ENCODE measurements around the gene SLC38A8. TPM values are rescaled to one million over a fixed set of nuclear protein-coding genes. Genes with fewer than 3 reads are reported as not detected.

The SLC38A8 gene
- total RNA-seq, 5 donors from 2014 or later (not counting 1 experiment from before 2014, with no cell fraction given) = not detected

DNA sequence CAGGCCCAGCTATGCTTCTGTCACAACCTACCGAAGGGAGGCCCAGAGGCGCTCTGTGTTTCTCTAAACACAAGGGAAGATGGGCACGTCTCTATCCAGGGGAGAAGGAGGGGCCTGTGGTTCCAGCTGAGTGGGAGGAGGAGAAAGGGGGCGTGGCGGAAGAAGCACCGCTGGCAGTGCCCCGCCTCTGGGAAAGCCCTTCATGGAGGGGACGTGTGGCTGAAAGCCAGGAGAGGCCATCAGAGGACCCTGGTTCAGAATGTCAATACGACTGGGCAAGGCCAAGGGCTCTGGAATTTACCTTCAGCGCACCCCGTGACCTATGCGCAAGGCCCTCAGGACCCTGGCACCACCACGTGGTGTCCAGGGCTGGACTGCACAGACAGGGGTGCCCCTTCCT lies 12.3 kb upstream of the SLC38A8 start:
- POLR2A ChIA-PET = no interaction called here
- Histone ChIP-seq H3K4me3 (ENCODE audit: control insufficient read depth in 1 of 2, extremely low read depth in 1 of 2, low read length in 1 of 2) (no peak overlapping the region), H3K27me3 (replicated peaks in 1 of 2; ENCODE audit: control insufficient read depth in 2 of 2, extremely low read depth in 1 of 2, insufficient read depth in 2 of 2, low read length in 1 of 2) (no peaks in the 10 kb centered on the region), H3K9me3 (no peaks in the 10 kb centered on the region), H3K36me3 (ENCODE audit: control insufficient read depth in 2 of 2, extremely low read depth in 1 of 2, insufficient read depth in 1 of 2, low read length in 1 of 2) (peaks cover 55 to 82% of the 10 kb centered on the region in 2 donors), H3K4me1 (ENCODE audit: control insufficient read depth in 1 of 2, extremely low read depth in 1 of 2, insufficient read depth in 2 of 2, low read length in 2 of 2) (no peaks in the 10 kb centered on the region), H3K27ac (ENCODE audit: low read length) (no peak overlapping the region)
- WGBS (ENCODE audit: insufficient coverage) = 95% methylated on average over 11 of the region's 13 CpGs
- H3K4me1 Mint-ChIP-seq = no peaks in the 10 kb centered on the region
- no peak overlapping the region for H3K27ac Mint-ChIP-seq
- H3K4me3 Mint-ChIP-seq = no peak overlapping the region
- CTCF ChIA-PET = interaction anchor here in 1 of 2 donors (0.6 kb wide), 1 partner anchor 155 kb away, joined by 3 read pairs; no protein-coding TSS in a partner anchor
- ATAC-seq (replicated peaks in 1 of 4) (no peak), DNase-seq (no peak)
- H3K36me3 Mint-ChIP-seq = peaks cover 74% of the 10 kb centered on the region
- no peaks in the 10 kb centered on the region for H3K9me3 Mint-ChIP-seq
- H3K27me3 Mint-ChIP-seq = no peaks in the 10 kb centered on the region

DNA sequence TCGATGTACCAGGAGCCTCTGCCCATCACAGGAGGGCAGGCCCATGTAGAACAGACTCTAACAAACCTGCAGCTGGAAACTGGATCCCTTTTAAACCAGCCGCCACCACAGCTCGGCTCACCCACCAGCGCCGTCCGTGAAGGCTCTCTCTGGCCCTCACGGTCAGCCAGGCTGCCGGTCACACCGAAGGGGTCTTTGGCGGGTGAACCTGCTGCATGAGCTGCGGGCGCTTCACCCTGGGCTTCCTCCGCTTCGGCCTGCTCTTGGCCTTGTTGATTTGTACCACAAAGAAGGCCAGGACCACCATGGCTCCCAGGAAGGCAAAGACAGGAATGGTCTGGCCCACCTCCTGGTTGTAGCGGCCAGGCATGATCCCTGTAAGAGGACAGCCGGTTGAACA lies 11.7 kb upstream of the SLC38A8 start:
- WGBS (ENCODE audit: insufficient coverage) = over 99% methylated on average over 16 of the region's 16 CpGs
- ChIA-PET POLR2A (no interaction called here), CTCF (no interaction called here)
- Mint-ChIP-seq H3K4me1 (no peaks in the 10 kb centered on the region), H3K4me3 (no peak overlapping the region), H3K27me3 (no peaks in the 10 kb centered on the region), H3K36me3 (peaks cover 68% of the 10 kb centered on the region), H3K27ac (no peak overlapping the region), H3K9me3 (no peaks in the 10 kb centered on the region)
- H3K4me3 ChIP-seq (ENCODE audit: control insufficient read depth in 1 of 2, extremely low read depth in 1 of 2, low read length in 1 of 2) = no peak overlapping the region
- no peaks in the 10 kb centered on the region for H3K4me1 ChIP-seq (ENCODE audit: control insufficient read depth in 1 of 2, extremely low read depth in 1 of 2, insufficient read depth in 2 of 2, low read length in 2 of 2)
- H3K27me3 ChIP-seq (replicated peaks in 1 of 2; ENCODE audit: control insufficient read depth in 2 of 2, extremely low read depth in 1 of 2, insufficient read depth in 2 of 2, low read length in 1 of 2) = no peaks in the 10 kb centered on the region
- no peak overlapping the region for H3K27ac ChIP-seq (ENCODE audit: low read length)
- no peaks in the 10 kb centered on the region for H3K9me3 ChIP-seq
- DNase-seq (no peak), ATAC-seq (replicated peaks in 1 of 4) (no peak)
- H3K36me3 ChIP-seq (ENCODE audit: control insufficient read depth in 2 of 2, extremely low read depth in 1 of 2, insufficient read depth in 1 of 2, low read length in 1 of 2) = peaks cover 55 to 82% of the 10 kb centered on the region in 2 donors

DNA sequence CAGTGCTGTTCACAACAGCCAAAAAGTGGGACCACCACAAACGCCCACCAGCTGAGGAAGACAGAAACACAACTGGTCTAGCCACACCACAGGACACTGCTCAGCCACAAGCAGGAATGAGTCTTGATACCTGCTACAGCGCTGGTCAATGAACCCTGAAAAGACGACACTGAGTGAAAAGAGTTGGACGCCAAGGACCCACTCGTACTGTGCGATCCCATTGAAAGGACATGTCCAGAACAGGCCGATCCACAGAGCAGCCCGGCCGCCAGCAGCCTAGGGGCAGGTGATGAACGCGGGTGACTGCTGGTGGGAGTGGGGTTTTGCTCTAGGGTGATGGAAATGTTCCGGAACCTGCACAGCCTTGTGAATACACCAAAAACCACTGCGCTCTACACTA lies 10.6 kb upstream of the SLC38A8 start:
- no peaks in the 10 kb centered on the region for H3K27me3 ChIP-seq (replicated peaks in 1 of 2; ENCODE audit: control insufficient read depth in 2 of 2, extremely low read depth in 1 of 2, insufficient read depth in 2 of 2, low read length in 1 of 2)
- ATAC-seq (replicated peaks in 1 of 4) (no peak), DNase-seq (no peak)
- Mint-ChIP-seq H3K4me1 (no peaks in the 10 kb centered on the region), H3K36me3 (peaks cover 63% of the 10 kb centered on the region), H3K4me3 (no peak overlapping the region), H3K27me3 (no peaks in the 10 kb centered on the region), H3K27ac (no peak overlapping the region), H3K9me3 (no peaks in the 10 kb centered on the region)
- ChIA-PET POLR2A (no interaction called here), CTCF (no interaction called here)
- H3K4me3 ChIP-seq (ENCODE audit: control insufficient read depth in 1 of 2, extremely low read depth in 1 of 2, low read length in 1 of 2) = no peak overlapping the region
- no peak overlapping the region for H3K27ac ChIP-seq (ENCODE audit: low read length)
- H3K9me3 ChIP-seq = no peaks in the 10 kb centered on the region
- no peaks in the 10 kb centered on the region for H3K4me1 ChIP-seq (ENCODE audit: control insufficient read depth in 1 of 2, extremely low read depth in 1 of 2, insufficient read depth in 2 of 2, low read length in 2 of 2)
- peaks cover 48 to 78% of the 10 kb centered on the region in 2 donors for H3K36me3 ChIP-seq (ENCODE audit: control insufficient read depth in 2 of 2, extremely low read depth in 1 of 2, insufficient read depth in 1 of 2, low read length in 1 of 2)
- 85% methylated on average over 11 of the region's 13 CpGs for WGBS (ENCODE audit: insufficient coverage)

- no peak overlapping the region for H3K27ac ChIP-seq (ENCODE audit: low read length)
- ChIA-PET POLR2A (no interaction called here), CTCF (interaction anchor here in 1 of 2 donors (0.7 kb wide), 1 partner anchor 15 kb away, joined by 3 read pairs; no protein-coding TSS in a partner anchor)
- ATAC-seq (replicated peaks in 1 of 4) (no peak), DNase-seq (no peak)
- H3K36me3 ChIP-seq (ENCODE audit: control insufficient read depth in 2 of 2, extremely low read depth in 1 of 2, insufficient read depth in 1 of 2, low read length in 1 of 2) = peaks cover 45 to 68% of the 10 kb centered on the region in 2 donors
- H3K4me3 ChIP-seq (ENCODE audit: control insufficient read depth in 1 of 2, extremely low read depth in 1 of 2, low read length in 1 of 2) = no peak overlapping the region
- WGBS (ENCODE audit: insufficient coverage) = 93% methylated on average over 21 of the region's 27 CpGs
- Mint-ChIP-seq H3K36me3 (peaks cover 55% of the 10 kb centered on the region), H3K27ac (no peak overlapping the region), H3K4me3 (no peak overlapping the region), H3K27me3 (no peaks in the 10 kb centered on the region), H3K9me3 (no peaks in the 10 kb centered on the region), H3K4me1 (no peaks in the 10 kb centered on the region)
- H3K27me3 ChIP-seq (replicated peaks in 1 of 2; ENCODE audit: control insufficient read depth in 2 of 2, extremely low read depth in 1 of 2, insufficient read depth in 2 of 2, low read length in 1 of 2) = no peaks in the 10 kb centered on the region
- no peaks in the 10 kb centered on the region for H3K9me3 ChIP-seq
- H3K4me1 ChIP-seq (ENCODE audit: control insufficient read depth in 1 of 2, extremely low read depth in 1 of 2, insufficient read depth in 2 of 2, low read length in 2 of 2) = no peaks in the 10 kb centered on the region
These were observed 9.6 kb upstream of the SLC38A8 start for GRCh38 chr16:84052071-84052622.

- no peak overlapping the region for H3K4me3 Mint-ChIP-seq
- no peaks in the 10 kb centered on the region for H3K4me1 ChIP-seq (ENCODE audit: control insufficient read depth in 1 of 2, extremely low read depth in 1 of 2, insufficient read depth in 2 of 2, low read length in 2 of 2)
- H3K9me3 Mint-ChIP-seq = no peaks in the 10 kb centered on the region
- peaks cover 29 to 50% of the 10 kb centered on the region in 2 donors for H3K36me3 ChIP-seq (ENCODE audit: control insufficient read depth in 2 of 2, extremely low read depth in 1 of 2, insufficient read depth in 1 of 2, low read length in 1 of 2)
- H3K9me3 ChIP-seq = no peaks in the 10 kb centered on the region
- H3K27ac Mint-ChIP-seq = no peak overlapping the region
- DNase-seq (no peak), ATAC-seq (replicated peaks in 1 of 4) (no peak)
- H3K27me3 ChIP-seq (replicated peaks in 1 of 2; ENCODE audit: control insufficient read depth in 2 of 2, extremely low read depth in 1 of 2, insufficient read depth in 2 of 2, low read length in 1 of 2) = peaks cover 0 to 2% of the 10 kb centered on the region in 2 experiments
- CTCF ChIA-PET = interaction anchor here in 1 of 2 donors (0.6 kb wide), 1 partner anchor 11 kb away, joined by 5 read pairs; no protein-coding TSS in a partner anchor
- POLR2A ChIA-PET = no interaction called here
- peaks cover 41% of the 10 kb centered on the region for H3K36me3 Mint-ChIP-seq
- H3K27ac ChIP-seq (ENCODE audit: low read length) = no peak overlapping the region
- H3K4me1 Mint-ChIP-seq = no peaks in the 10 kb centered on the region
- WGBS (ENCODE audit: insufficient coverage) = 93% methylated on average over 9 of the region's 9 CpGs
- H3K27me3 Mint-ChIP-seq = no peaks in the 10 kb centered on the region
- no peak overlapping the region for H3K4me3 ChIP-seq (ENCODE audit: control insufficient read depth in 1 of 2, extremely low read depth in 1 of 2, low read length in 1 of 2)
These were observed 7.7 kb upstream of the SLC38A8 start for GRCh38 chr16:84050316-84050715.

DNA sequence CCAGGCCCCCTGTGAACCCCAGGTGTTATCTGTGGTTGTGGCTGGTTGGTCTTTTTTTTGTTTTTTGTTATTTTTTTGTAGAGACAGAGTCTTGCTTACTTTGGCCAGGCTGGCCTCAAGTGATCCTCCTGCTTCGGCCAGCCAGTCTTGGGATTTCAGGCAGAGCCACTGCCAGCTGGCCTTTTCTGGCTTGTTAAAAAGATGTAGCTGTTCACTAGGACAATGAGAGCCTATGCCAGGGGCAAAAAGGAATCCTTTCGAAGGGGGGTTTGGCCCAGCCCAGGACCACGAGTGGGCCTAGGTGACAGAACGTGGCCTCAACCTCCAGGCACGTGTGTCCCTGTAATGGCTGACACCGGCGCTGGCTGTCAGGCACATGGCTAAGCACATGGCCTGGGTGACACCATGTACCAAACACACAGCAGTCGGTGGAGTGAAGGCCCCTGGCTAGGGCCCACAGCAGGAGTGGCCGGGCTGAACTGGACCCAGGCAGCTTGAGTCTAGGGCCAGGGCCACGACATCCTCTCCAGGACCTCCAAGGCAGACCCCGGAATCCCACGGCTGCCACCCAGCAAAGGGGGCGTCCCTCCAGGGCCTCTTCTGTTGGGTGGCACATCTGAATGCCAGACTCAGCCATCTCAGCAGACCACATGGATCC lies 6.9 kb upstream of the SLC38A8 start:
- Mint-ChIP-seq H3K36me3 (peaks cover 35% of the 10 kb centered on the region), H3K4me1 (no peaks in the 10 kb centered on the region), H3K9me3 (no peaks in the 10 kb centered on the region), H3K27me3 (peaks cover under 1 to 4% of the 10 kb centered on the region in 2 donors), H3K4me3 (no peak overlapping the region), H3K27ac (no peak overlapping the region)
- Histone ChIP-seq H3K4me1 (ENCODE audit: control insufficient read depth in 1 of 2, extremely low read depth in 1 of 2, insufficient read depth in 2 of 2, low read length in 2 of 2) (no peaks in the 10 kb centered on the region), H3K27me3 (replicated peaks in 1 of 2; ENCODE audit: control insufficient read depth in 2 of 2, extremely low read depth in 1 of 2, insufficient read depth in 2 of 2, low read length in 1 of 2) (peaks cover 0 to 6% of the 10 kb centered on the region in 2 experiments), H3K9me3 (no peaks in the 10 kb centered on the region), H3K36me3 (ENCODE audit: control insufficient read depth in 2 of 2, extremely low read depth in 1 of 2, insufficient read depth in 1 of 2, low read length in 1 of 2) (peaks cover 21 to 42% of the 10 kb centered on the region in 2 donors), H3K4me3 (ENCODE audit: control insufficient read depth in 1 of 2, extremely low read depth in 1 of 2, low read length in 1 of 2) (no peak overlapping the region), H3K27ac (ENCODE audit: low read length) (no peak overlapping the region)
- DNase-seq = no peak
- POLR2A ChIA-PET = no interaction called here
- no peak for ATAC-seq (replicated peaks in 1 of 4)
- 86% methylated on average over 13 of the region's 13 CpGs for WGBS (ENCODE audit: insufficient coverage)
- CTCF ChIA-PET = no interaction called here

Measured in T-cell (primary cell).